Activated T-cell treated with anti-CD3 and anti-CD28 coated beads, Interleukin-2, amount 50 U/mL, for 24 hours (primary cell): ENCODE data around the gene GALNTL6.

ENCODE experiments used
- DNase-seq: peaks from one replicate; pipeline ENCODE4 v3.0.0-alpha.2; 2020
- H3K27ac Mint-ChIP-seq: 2 replicates; pipeline ENCODE4 v1.8.0; 2020; ENCODE audit warnings: mild to moderate bottlenecking, mixed read lengths
- H3K27me3 Mint-ChIP-seq: 2 replicates; pipeline ENCODE4 v1.8.0; 2020; ENCODE audit warnings: mixed read lengths
- H3K36me3 Mint-ChIP-seq: 2 replicates; pipeline ENCODE4 v1.8.0; 2020; ENCODE audit warnings: low read depth, mixed read lengths
- H3K4me1 Mint-ChIP-seq: 2 replicates; pipeline ENCODE4 v1.8.0; 2020; ENCODE audit warnings: low read depth, mixed read lengths
- H3K4me3 Mint-ChIP-seq: 2 replicates; pipeline ENCODE4 v1.8.0; 2020; ENCODE audit warnings: mild to moderate bottlenecking, moderate library complexity, mixed read lengths
- H3K9me3 Mint-ChIP-seq: 2 replicates; pipeline ENCODE4 v1.8.0; 2020; ENCODE audit warnings: mixed read lengths

GALNTL6 gene

DNA sequence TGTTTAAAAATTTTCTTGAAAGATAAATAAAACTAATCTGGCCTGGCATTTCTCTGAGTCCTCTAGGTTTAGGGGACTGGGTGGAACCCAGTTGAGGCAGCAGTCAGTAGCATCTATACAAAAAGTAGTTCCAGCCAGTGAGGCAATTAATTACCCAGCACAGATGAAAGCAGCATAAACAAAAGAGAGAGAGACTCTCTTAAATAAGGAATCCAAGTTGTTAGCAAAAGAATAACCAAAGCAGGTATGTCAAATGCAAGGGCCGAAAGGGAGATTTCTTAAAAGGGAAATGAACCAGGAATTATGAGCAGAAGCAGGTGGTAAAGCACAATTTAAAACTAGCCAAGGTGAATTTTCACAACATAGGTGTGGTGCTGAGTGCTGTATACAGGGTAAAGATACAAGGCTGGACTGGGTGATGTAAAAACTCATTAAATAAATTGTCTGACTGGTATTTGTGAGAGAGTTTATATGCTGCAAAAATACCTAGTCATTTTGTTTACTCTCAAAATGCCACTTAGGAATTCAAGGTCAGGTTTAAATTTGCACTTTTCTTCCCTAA is 1260.8 kb downstream of the GALNTL6 start:
- Mint-ChIP-seq H3K36me3 (no peaks in the 10 kb centered on the region), H3K27ac (no peak overlapping the region), H3K4me1 (no peaks in the 10 kb centered on the region), H3K4me3 (no peak overlapping the region), H3K27me3 (peaks cover 4% of the 10 kb centered on the region), H3K9me3 (peaks cover 15% of the 10 kb centered on the region)
- no peak for DNase-seq

DNA sequence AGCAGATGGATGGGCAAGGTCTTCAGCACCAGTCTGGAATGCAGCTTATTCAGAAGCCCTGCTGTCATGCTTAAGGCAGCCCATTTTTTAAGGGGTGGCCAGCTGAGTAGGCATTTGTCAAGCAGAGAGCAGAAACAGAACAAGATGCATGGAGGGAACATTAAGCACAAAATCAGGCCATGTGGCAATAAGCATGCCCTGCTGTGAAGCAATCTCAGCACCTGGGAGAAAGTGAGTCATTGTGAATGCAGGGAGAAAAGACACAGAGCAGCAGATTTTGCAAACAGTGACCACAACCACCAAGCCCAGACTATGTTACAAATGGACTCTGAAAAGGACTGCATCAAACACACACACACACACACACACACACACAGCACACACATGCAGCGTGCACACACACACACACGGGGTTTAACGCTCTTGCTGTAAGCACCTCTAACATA is 1261.3 kb downstream of the GALNTL6 start:
- Mint-ChIP-seq H3K36me3 (no peaks in the 10 kb centered on the region), H3K27me3 (peaks cover 4% of the 10 kb centered on the region), H3K9me3 (peaks cover 11% of the 10 kb centered on the region), H3K27ac (no peak overlapping the region), H3K4me3 (no peak overlapping the region), H3K4me1 (no peaks in the 10 kb centered on the region)
- DNase-seq, result no peak

DNA sequence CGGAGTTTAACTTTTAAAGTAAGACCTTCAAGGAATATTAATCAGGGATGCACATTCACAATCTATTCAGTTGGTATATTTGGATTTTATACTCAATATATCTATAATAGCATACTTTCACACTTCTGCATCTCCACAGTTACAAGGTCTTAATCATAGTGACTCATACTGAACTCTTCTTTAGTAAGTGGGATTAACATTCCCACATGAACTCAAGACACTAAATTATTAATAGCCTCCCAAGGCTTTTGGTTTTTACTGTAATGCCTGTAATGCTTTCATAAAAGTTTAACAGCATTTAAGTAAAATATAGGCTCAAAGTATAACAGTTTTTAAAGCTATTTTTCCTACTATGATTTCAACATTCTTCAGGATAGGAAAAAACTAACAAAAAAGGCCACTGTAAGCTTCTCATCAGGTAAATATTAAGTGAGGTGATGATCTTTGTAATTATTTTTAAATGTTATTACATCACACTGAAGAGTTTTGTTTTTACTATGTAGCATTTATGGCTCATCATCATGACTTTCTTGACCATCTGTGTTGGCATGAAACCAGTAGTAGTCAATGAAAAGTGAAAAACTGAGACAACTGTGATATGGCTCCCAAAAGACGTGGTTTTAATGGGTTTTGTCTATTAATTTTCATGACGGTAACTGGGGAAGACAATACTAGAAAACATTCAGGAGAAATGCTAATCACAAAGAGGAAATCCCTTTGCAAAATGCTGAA is 1263.9 kb downstream of the GALNTL6 start:
- H3K4me1 Mint-ChIP-seq, result no peaks in the 10 kb centered on the region
- no peak for DNase-seq
- H3K27me3 Mint-ChIP-seq, result peaks cover 2% of the 10 kb centered on the region
- H3K9me3 Mint-ChIP-seq, result peaks cover 8% of the 10 kb centered on the region
- no peak overlapping the region for H3K4me3 Mint-ChIP-seq
- H3K36me3 Mint-ChIP-seq, result no peaks in the 10 kb centered on the region
- H3K27ac Mint-ChIP-seq, result no peak overlapping the region

DNA sequence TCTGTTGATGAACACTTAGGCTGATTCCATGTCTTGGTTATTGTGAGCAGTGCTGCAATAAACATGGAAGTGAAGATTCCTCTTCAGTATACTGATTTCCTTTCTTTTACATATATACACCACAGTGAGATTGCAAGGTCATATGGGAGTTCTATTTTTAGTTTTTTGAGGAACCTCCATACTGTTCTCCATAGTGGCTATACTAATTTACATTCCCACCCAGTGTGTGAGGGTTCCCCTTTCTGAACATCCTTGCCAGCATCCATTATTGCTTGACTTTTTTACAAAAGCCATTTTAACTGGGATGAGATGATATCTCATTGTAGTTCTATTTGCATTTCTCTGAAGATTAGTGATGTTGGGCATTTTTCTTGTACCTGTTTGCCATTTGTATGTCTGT is 1274.9 kb downstream of the GALNTL6 start:
- DNase-seq, result no peak
- no peak overlapping the region for H3K27ac Mint-ChIP-seq
- H3K27me3 Mint-ChIP-seq, result peaks cover 25% of the 10 kb centered on the region
- no peaks in the 10 kb centered on the region for H3K4me1 Mint-ChIP-seq
- H3K9me3 Mint-ChIP-seq, result no peaks in the 10 kb centered on the region
- no peaks in the 10 kb centered on the region for H3K36me3 Mint-ChIP-seq
- no peak overlapping the region for H3K4me3 Mint-ChIP-seq
